SH-SY5Y (cell line): Measurements from ENCODE around the gene IL13.

Experiments
- GATA2 ChIP-seq: IDR thresholded peaks from 2 replicates; pipeline ENCODE4 v1.6.1; 2011; ENCODE audit warnings: mild to moderate bottlenecking, low read depth, low read length
- GATA3 ChIP-seq: IDR thresholded peaks from 2 replicates; pipeline ENCODE4 v1.6.1; 2011; ENCODE audit warnings: low read depth, mild to moderate bottlenecking, low read length, moderate library complexity

Gene IL13

GRCh38 chr5:132657676-132658380, at the start of gene IL13:
Gene IL13, plus strand, starts transcription at chr5:132658173. Its CDS starts 14 bp downstream, at chr5:132658187.
- TF ChIP-seq GATA3 (no peak), GATA2 (no peak)

DNA sequence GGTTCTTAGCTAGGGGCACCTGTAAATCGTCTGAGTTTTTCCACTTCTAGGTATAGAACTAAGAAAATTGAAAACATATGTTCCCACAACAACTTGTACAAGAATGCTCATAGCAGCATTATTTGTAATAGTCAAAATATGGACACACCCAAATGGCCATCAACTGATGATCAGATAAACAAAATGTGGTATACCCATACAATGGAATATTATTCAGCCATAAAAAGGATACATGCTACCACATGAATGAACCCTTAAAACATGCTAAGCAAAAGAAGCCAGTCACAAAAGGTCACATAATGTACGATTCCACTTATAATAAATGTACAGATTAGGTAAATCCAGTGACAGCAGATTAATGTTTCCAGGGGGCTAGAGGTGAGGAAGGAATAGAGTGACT, 46.0 kb upstream of the IL13 start:
- TF ChIP-seq GATA3: no peak

GRCh38 chr5:132612846-132613245, 45.1 kb upstream of the IL13 start:
- TF ChIP-seq GATA3 (no peak), GATA2 (no peak)

DNA sequence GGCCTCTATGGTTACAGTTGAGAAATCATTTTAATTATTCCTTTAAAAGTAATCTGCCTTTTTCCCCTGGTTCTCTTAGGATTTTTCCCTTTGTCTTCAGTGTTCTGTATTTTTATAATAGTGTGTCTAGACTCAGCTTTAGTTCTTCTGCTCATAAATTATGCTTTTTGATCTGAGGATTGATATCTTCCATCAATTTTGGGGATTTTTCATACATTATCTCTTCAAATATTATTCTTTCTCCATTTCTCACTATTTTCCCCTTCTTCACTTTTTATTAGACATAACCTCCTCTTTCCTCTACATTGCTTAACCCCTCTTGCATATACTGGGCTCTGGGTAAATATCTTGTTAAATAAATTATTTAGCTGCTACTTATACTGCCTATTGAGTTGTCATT, 36.3 kb upstream of the IL13 start:
- TF ChIP-seq GATA2: no peak
- no peak for TF ChIP-seq GATA3

DNA sequence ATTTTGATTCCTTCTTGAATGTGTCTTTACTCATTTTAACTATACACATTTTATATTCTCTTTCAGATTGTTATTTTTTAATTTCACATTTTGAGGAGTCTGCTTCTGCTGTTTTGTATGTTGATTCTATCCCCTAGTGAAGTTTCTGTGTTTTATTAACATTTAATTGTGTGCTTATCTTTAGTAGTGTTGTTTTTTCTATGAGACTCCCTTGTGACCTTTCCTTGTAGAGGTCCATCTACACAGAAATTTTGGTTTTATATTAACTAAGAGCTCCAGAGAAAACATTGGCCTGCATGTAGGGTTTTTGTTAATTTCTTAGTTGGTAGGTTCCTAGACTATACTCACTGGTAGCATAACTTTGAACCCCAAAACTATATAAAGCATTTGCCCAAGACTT, 35.4 kb upstream of the IL13 start:
- TF ChIP-seq GATA2: no peak
- no peak for TF ChIP-seq GATA3

DNA sequence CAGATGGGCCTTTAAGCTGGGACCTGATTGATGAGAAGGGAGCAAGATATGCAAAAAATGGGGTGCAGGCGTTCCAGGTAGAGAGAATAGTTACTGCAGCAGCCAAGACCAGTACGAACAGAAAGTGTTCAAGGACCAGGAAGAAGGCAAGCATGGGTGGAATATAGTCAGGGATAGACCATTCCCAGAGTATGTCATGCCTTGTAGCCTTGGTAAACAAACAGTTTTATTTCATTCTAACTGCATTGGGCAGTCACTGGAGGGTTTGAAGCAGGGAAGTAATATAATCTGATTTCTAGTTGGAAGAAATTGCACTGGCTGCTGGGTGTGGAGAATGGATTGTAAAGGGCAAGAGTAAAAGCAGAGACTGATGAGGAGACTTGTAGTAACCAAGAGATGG, 30.5 kb upstream of the IL13 start:
- TF ChIP-seq GATA2: no peak
- no peak for TF ChIP-seq GATA3

DNA sequence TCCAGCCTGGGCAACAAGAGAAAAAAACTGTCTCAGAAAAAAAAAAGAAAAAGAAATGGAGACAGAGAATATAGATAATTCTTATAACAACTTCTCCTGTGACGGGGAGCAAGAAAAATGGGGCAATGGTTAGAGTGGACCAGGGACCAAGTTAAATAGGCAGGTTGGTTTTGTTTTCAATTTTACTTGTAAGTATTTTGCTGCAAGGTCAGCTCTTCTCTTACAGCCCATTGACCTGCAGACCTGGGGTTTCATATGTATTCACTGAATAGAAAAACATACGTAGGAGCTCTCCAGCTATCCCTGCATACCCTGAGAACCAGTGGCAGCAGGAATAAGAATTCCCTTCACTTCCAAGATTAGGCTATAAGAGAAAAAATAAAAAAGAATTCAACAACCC, 29.2 kb upstream of the IL13 start:
- TF ChIP-seq GATA2: no peak
- TF ChIP-seq GATA3: no peak

GRCh38 chr5:132629230-132629944, 28.6 kb upstream of the IL13 start:
- TF ChIP-seq GATA3 (no peak), GATA2 (no peak)

- TF ChIP-seq GATA3: no peak
- no peak for TF ChIP-seq GATA2
Observed at GRCh38 chr5:132635873-132636272, 22.1 kb upstream of the IL13 start.

- TF ChIP-seq GATA3 (no peak), GATA2 (no peak)
Observed at GRCh38 chr5:132637241-132637640, 20.7 kb upstream of the IL13 start.

- TF ChIP-seq GATA2 (no peak), GATA3 (no peak)
Observed at GRCh38 chr5:132639706-132640130, 18.3 kb upstream of the IL13 start.

DNA sequence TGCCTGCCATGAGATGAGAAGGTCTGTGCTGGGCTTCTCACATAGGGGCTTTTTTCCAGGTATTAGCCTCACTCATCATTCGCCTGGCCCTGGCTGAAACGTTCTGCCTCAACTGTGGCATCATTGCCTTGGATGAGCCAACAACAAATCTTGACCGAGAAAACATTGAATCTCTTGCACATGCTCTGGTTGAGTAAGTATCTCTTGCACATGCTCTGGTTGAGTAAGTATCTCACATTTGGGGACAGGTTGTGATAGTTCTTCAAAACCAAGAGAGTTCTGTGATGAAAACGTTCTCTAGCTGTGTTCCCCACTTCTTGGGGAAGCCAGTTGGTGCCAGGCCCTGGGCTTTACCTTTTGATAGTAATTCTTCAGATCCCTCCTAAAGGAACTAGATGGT, 17.4 kb upstream of the IL13 start:
- TF ChIP-seq GATA3: no peak
- no peak for TF ChIP-seq GATA2

GRCh38 chr5:132641241-132641723, 16.7 kb upstream of the IL13 start:
- TF ChIP-seq GATA3 (no peak), GATA2 (no peak)

- TF ChIP-seq GATA3 (no peak), GATA2 (no peak)
Observed at GRCh38 chr5:132641841-132642240, 16.1 kb upstream of the IL13 start.

- no peak for TF ChIP-seq GATA2
Observed at GRCh38 chr5:132644177-132644576, 13.8 kb upstream of the IL13 start.
